ENCODE measurements around the gene CENPT. TPM values are rescaled to one million over a fixed set of nuclear protein-coding genes. Genes with fewer than 3 reads are reported as not detected.

The CENPT gene
- total and polyA plus RNA-seq, 2 of the 13 experiments (the other 11 are each of a cell fraction or from before 2014, with no cell fraction given) = 40.9 to 43.3 TPM

DNA sequence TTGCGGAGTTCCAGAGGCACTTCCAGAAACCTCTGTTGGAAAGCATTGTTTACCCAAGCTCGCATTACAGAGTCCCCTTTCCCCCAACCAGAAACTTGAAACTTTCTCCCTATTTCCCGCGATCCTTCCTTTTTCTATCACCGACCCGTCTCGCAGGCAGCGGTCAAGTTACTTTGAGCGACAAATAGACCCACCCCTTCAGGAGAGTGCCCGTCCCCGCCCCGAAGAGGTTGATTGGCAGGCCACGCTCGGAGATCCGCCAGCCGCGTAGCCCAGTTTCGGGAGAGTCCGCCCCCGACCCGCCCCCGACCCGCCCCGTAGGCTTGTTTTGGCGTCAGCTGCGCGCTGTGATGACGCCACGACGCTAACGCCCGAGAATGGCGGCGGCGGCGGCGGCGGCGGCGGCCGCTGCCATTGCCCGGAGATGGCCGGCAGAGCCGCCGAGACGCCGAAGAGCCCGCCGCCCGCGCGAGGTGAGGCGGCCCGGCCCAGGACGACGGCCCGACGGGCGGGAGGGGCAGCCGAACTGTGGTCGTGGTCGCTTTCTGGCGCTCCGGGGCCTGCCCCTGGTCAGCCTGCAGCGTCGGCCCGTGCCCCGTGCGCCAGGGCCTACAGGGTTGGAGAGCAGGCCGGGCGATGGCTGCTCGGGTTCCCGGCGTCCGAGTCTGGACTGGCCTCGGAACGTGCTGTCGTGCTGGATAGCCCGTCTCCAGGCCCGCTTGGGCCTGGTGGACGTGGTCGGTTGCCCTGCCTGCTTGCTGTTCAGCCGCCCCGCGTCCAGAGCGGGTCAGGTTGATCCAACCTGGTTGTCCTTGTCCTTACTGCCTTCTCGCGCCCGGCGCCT lies 45.6 kb upstream of the CENPT start, which contains the start of gene PSKH1 (continued):
- TF ChIP-seq, protein P1, sequence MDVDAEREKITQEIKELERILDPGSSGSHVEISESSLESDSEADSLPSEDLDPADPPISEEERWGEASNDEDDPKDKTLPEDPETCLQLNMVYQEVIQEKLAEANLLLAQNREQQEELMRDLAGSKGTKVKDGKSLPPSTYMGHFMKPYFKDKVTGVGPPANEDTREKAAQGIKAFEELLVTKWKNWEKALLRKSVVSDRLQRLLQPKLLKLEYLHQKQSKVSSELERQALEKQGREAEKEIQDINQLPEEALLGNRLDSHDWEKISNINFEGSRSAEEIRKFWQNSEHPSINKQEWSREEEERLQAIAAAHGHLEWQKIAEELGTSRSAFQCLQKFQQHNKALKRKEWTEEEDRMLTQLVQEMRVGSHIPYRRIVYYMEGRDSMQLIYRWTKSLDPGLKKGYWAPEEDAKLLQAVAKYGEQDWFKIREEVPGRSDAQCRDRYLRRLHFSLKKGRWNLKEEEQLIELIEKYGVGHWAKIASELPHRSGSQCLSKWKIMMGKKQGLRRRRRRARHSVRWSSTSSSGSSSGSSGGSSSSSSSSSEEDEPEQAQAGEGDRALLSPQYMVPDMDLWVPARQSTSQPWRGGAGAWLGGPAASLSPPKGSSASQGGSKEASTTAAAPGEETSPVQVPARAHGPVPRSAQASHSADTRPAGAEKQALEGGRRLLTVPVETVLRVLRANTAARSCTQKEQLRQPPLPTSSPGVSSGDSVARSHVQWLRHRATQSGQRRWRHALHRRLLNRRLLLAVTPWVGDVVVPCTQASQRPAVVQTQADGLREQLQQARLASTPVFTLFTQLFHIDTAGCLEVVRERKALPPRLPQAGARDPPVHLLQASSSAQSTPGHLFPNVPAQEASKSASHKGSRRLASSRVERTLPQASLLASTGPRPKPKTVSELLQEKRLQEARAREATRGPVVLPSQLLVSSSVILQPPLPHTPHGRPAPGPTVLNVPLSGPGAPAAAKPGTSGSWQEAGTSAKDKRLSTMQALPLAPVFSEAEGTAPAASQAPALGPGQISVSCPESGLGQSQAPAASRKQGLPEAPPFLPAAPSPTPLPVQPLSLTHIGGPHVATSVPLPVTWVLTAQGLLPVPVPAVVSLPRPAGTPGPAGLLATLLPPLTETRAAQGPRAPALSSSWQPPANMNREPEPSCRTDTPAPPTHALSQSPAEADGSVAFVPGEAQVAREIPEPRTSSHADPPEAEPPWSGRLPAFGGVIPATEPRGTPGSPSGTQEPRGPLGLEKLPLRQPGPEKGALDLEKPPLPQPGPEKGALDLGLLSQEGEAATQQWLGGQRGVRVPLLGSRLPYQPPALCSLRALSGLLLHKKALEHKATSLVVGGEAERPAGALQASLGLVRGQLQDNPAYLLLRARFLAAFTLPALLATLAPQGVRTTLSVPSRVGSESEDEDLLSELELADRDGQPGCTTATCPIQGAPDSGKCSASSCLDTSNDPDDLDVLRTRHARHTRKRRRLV (CRISPR knock-in tag; IDR thresholded peaks at IDR 0.05) = no peak
- TF ChIP-seq FOXA3 (CRISPR knock-in tag; IDR thresholded peaks at IDR 0.05) (no peak), NFE2L1 (CRISPR knock-in tag; IDR thresholded peaks at IDR 0.05; ENCODE audit: borderline replicate concordance) (no peak), CHD4 (IDR thresholded peaks at IDR 0.05; ENCODE audit: borderline replicate concordance, low read length) (no peak), MXI1 (IDR thresholded peaks at IDR 0.05; ENCODE audit: borderline replicate concordance, low read depth, low read length) (peak; percentile 61; the same call in 2 of the 3 replicates), BORCS8-MEF2B (CRISPR knock-in tag; IDR thresholded peaks at IDR 0.05) (peak; percentile 64), HMGA1 (CRISPR knock-in tag; conservative IDR thresholded peaks at IDR 0.05) (no peak), ZBTB8A (CRISPR knock-in tag; IDR thresholded peaks at IDR 0.05; ENCODE audit: borderline replicate concordance, low read depth) (no peak), PAXIP1 (CRISPR knock-in tag; conservative IDR thresholded peaks at IDR 0.05) (no peak), ZNF280B (CRISPR knock-in tag; IDR thresholded peaks at IDR 0.05; ENCODE audit: borderline replicate concordance) (no peak), ZNF180 (CRISPR knock-in tag; IDR thresholded peaks at IDR 0.05; ENCODE audit: borderline replicate concordance, low read depth) (no peak), E2F2 (CRISPR knock-in tag; IDR thresholded peaks at IDR 0.05; ENCODE audit: borderline replicate concordance) (0 out of 2 replicates have a peak, but pooled peaks have one; percentile 68), RFX1 (IDR thresholded peaks at IDR 0.05) (no peak), MTF1 (CRISPR knock-in tag; IDR thresholded peaks at IDR 0.05) (0 out of 2 replicates have a peak, but pooled peaks have one; percentile 30), REL (CRISPR knock-in tag; conservative IDR thresholded peaks at IDR 0.05) (0 out of 2 replicates have a peak, but pooled peaks have one; percentile 33)
- TF ChIP-seq, protein P2, sequence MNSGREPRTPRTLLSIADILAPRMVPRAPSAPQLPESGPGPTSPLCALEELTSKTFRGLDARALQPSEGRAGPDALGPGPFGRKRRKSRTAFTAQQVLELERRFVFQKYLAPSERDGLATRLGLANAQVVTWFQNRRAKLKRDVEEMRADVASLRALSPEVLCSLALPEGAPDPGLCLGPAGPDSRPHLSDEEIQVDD (CRISPR knock-in tag; IDR thresholded peaks at IDR 0.05; ENCODE audit: borderline replicate concordance) = 0 out of 2 replicates have a peak, but pooled peaks have one; percentile 87
